Ishikawa (cell line): ENCODE results near the gene ELP4.

Experiments
- CEBPB ChIP-seq: IDR thresholded peaks from 2 replicates; pipeline ENCODE4 v1.6.1; 2012
- EGR1 ChIP-seq: IDR thresholded peaks from 2 replicates; pipeline ENCODE4 v1.6.1; 2012
- EP300 ChIP-seq: IDR thresholded peaks from 2 replicates; pipeline ENCODE4 v1.6.1; 2012; ENCODE audit warnings: borderline replicate concordance
- FOXM1 ChIP-seq: IDR thresholded peaks from 2 replicates; pipeline ENCODE4 v1.6.1; 2012; ENCODE audit warnings: low read depth, borderline replicate concordance
- MAX ChIP-seq: IDR thresholded peaks from 2 replicates; pipeline ENCODE4 v1.6.1; 2012
- NFIC ChIP-seq: IDR thresholded peaks from 2 replicates; pipeline ENCODE4 v1.6.1; 2012
- RAD21 ChIP-seq: IDR thresholded peaks from 2 replicates; pipeline ENCODE4 v1.6.1; 2012; ENCODE audit warnings: low read depth
- REST ChIP-seq: IDR thresholded peaks from 2 replicates; pipeline ENCODE4 v1.6.1; 2012; ENCODE audit warnings: low read depth, mild to moderate bottlenecking
- TCF12 ChIP-seq: IDR thresholded peaks from 2 replicates; pipeline ENCODE4 v1.6.1; 2012; ENCODE audit warnings: low read depth
- USF1 ChIP-seq: IDR thresholded peaks from 2 replicates; pipeline ENCODE4 v1.6.1; 2012
- YY1 ChIP-seq: IDR thresholded peaks from 2 replicates; pipeline ENCODE4 v1.6.1; 2012; ENCODE audit warnings: low read depth

DNA sequence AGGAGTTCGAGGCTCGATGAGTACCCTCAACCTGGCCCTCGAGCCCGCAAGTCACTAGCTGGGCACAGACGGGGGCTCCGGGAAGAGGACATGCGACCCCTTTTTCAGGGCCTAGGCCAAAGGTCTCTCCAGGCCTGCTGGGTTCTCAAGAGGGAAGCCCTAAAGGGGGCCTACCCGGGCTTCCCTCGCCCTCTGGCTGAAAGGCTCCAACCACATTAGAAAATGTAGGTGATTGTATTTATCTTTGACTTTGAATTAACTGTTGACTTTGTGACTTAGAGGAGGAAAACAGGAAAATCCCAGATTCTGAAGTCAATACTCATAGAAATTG, 308.8 kb downstream of the ELP4 start:
- no peak for TF ChIP-seq RAD21
- no peak for TF ChIP-seq REST
- no peak for TF ChIP-seq FOXM1
- no peak for TF ChIP-seq EGR1
- TF ChIP-seq EP300, result no peak
- TF ChIP-seq YY1, result no peak
- TF ChIP-seq TCF12, result no peak
- no peak for TF ChIP-seq CEBPB
- TF ChIP-seq NFIC, result no peak
- no peak for TF ChIP-seq MAX
- no peak for TF ChIP-seq USF1
